ENCODE results near the gene CD300C. TPM values are rescaled to one million over a fixed set of nuclear protein-coding genes. Genes with fewer than 3 reads are reported as not detected.
"Not testable (repeated sequence)": the region's sequence is repeated elsewhere in the genome, so short reads cannot be mapped to it uniquely, and the experiment has no call there.

The CD300C gene
- total and polyA plus RNA-seq, 2 donors (not counting 1 experiment from before 2014, with no cell fraction given), result not detected

DNA sequence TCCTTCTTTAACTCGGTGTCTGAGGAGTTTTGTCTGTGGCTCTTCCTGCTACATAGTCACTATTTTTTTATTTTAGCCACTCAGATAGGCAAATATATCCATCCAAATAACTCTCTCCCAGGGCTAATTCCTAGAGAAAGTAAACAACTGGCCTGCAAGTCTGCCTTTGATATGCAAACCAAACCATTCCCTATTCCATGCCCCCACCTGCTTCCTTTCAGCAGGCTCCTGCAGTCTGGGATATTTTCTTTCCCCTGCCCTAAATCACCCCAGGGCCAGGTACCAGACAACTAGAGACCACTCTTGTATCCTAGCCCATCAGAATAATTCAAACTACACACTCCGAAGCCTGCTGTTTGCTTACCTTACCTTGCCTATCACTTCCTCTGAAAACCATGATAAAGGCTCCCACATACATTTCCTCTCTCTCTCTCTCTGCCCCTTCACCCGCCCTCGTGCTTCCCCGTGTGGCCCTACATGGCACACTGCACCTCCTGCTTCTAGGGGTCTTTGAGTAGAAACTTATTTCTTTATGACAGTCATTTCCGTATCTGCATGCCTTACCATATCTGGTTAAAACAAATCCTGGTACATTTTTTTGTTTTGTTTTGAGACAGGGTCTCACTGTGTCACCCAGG lies 13.1 kb upstream of the CD300C start:
- H3K4me3 ChIP-seq (replicated peaks in 1 of 4; ENCODE audit: control extremely low read depth in 1 of 4, insufficient read depth in 1 of 4, low read depth in 3 of 4, low read length in 4 of 4), result no peak overlapping the region
- H3K9me3 ChIP-seq (ENCODE audit: control insufficient read depth, insufficient read depth, low read depth, low read length), result no peaks in the 10 kb centered on the region
- no peak overlapping the region for H3K9ac ChIP-seq (ENCODE audit: insufficient read depth, low read length)
- H3K27me3 ChIP-seq (ENCODE audit: control insufficient read depth, insufficient read depth, low read length), result no peaks in the 10 kb centered on the region
- DNase-seq (ENCODE audit: low read depth in 2 of 2), result no peak
- no peak for TF ChIP-seq EZH2 (IDR thresholded peaks at IDR 0.05; ENCODE audit: low read length, missing control alignments)
- TF ChIP-seq, protein P1, sequence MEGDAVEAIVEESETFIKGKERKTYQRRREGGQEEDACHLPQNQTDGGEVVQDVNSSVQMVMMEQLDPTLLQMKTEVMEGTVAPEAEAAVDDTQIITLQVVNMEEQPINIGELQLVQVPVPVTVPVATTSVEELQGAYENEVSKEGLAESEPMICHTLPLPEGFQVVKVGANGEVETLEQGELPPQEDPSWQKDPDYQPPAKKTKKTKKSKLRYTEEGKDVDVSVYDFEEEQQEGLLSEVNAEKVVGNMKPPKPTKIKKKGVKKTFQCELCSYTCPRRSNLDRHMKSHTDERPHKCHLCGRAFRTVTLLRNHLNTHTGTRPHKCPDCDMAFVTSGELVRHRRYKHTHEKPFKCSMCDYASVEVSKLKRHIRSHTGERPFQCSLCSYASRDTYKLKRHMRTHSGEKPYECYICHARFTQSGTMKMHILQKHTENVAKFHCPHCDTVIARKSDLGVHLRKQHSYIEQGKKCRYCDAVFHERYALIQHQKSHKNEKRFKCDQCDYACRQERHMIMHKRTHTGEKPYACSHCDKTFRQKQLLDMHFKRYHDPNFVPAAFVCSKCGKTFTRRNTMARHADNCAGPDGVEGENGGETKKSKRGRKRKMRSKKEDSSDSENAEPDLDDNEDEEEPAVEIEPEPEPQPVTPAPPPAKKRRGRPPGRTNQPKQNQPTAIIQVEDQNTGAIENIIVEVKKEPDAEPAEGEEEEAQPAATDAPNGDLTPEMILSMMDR (conservative IDR thresholded peaks at IDR 0.05 in 1 of 2, IDR thresholded peaks at IDR 0.05 in 1 of 2; ENCODE audit: low read depth in 1 of 2, low read length in 2 of 2), result no peak
- no peak overlapping the region for H2AFZ ChIP-seq (ENCODE audit: low read length)
- no peak overlapping the region for H3K4me2 ChIP-seq (ENCODE audit: extremely low read depth, insufficient read depth, low read length)
- H3K79me2 ChIP-seq (ENCODE audit: control insufficient read depth, insufficient read depth, low read length), result no peaks in the 10 kb centered on the region
- H4K20me1 ChIP-seq (ENCODE audit: control insufficient read depth, extremely low read depth, insufficient read depth, low read length), result no peaks in the 10 kb centered on the region
- no peaks in the 10 kb centered on the region for H3K36me3 ChIP-seq (ENCODE audit: control insufficient read depth, insufficient read depth, low read length)
- H3K27ac ChIP-seq (ENCODE audit: insufficient read depth, low read length), result no peak overlapping the region
- H3K4me1 ChIP-seq (ENCODE audit: control insufficient read depth, extremely low read depth, insufficient read depth, low read length), result no peaks in the 10 kb centered on the region

DNA sequence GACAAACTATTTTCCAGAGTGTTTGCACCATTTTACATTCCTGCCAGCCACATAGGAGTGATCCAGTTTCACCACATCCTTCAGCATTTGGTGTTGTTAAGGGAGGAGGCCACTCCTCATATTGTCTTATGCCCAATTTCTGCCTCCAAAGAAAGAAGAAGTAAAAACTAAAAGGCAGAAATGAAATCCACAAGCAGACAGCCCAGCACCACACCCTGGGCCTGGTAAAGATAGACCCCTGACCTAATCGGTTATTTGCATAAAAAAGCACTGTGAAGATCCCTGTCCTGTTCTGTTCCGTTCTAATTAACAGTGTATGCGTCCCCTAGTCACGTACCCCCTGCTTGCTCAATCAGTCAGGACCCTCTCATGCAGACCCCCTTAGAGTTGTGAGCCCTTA lies 12.5 kb upstream of the CD300C start:
- not testable (repeated sequence) for H2AFZ ChIP-seq (ENCODE audit: low read length); H3K27me3 ChIP-seq (ENCODE audit: control insufficient read depth, insufficient read depth, low read length); H3K4me1 ChIP-seq (ENCODE audit: control insufficient read depth, extremely low read depth, insufficient read depth, low read length); H3K79me2 ChIP-seq (ENCODE audit: control insufficient read depth, insufficient read depth, low read length); H3K9me3 ChIP-seq (ENCODE audit: control insufficient read depth, insufficient read depth, low read depth, low read length); H3K4me2 ChIP-seq (ENCODE audit: extremely low read depth, insufficient read depth, low read length); H3K4me3 ChIP-seq (replicated peaks in 1 of 4; ENCODE audit: control extremely low read depth in 1 of 4, insufficient read depth in 1 of 4, low read depth in 3 of 4, low read length in 4 of 4); H3K9ac ChIP-seq (ENCODE audit: insufficient read depth, low read length); DNase-seq (ENCODE audit: low read depth in 2 of 2); H4K20me1 ChIP-seq (ENCODE audit: control insufficient read depth, extremely low read depth, insufficient read depth, low read length); H3K27ac ChIP-seq (ENCODE audit: insufficient read depth, low read length); H3K36me3 ChIP-seq (ENCODE audit: control insufficient read depth, insufficient read depth, low read length)

DNA sequence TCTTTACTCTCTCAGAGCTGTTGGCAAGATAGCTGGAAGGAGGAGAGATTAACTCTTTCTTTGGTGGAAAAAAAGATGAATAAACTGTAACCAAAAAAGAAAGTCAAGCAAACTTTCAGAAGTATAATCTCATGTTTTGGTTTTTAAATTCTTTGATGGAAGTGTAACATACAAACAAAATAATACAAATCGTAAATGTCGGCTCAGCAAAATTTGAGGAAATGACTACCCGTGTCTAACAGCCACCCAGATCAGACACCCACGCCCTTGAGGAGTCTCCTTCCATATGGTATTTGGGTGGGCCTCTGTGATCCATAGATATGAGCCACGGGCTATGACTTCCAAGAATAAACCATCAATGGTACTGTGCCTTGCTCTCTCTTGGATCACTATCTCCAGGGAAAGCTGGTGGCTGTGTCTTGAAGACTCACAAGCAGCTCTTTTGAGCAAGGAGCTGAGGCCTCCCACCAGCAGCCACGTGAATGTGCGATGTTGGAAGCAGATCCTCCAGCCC lies 9.6 kb upstream of the CD300C start:
- no peaks in the 10 kb centered on the region for H3K36me3 ChIP-seq (ENCODE audit: control insufficient read depth, insufficient read depth, low read length)

More for the DNA sequence above, 9.6 kb upstream of the CD300C start:
- no peak overlapping the region for H2AFZ ChIP-seq (ENCODE audit: low read length)
- DNase-seq (ENCODE audit: low read depth in 2 of 2), result no peak
- TF ChIP-seq, protein P1 (conservative IDR thresholded peaks at IDR 0.05 in 1 of 2, IDR thresholded peaks at IDR 0.05 in 1 of 2; ENCODE audit: low read depth in 1 of 2, low read length in 2 of 2), result no peak
- TF ChIP-seq EZH2 (IDR thresholded peaks at IDR 0.05; ENCODE audit: low read length, missing control alignments), result no peak
- no peaks in the 10 kb centered on the region for H3K9me3 ChIP-seq (ENCODE audit: control insufficient read depth, insufficient read depth, low read depth, low read length)
- no peaks in the 10 kb centered on the region for H3K4me1 ChIP-seq (ENCODE audit: control insufficient read depth, extremely low read depth, insufficient read depth, low read length)
- H3K9ac ChIP-seq (ENCODE audit: insufficient read depth, low read length), result no peak overlapping the region
- H3K4me2 ChIP-seq (ENCODE audit: extremely low read depth, insufficient read depth, low read length), result no peak overlapping the region
- H3K27ac ChIP-seq (ENCODE audit: insufficient read depth, low read length), result no peak overlapping the region
- H4K20me1 ChIP-seq (ENCODE audit: control insufficient read depth, extremely low read depth, insufficient read depth, low read length), result no peaks in the 10 kb centered on the region
- H3K27me3 ChIP-seq (ENCODE audit: control insufficient read depth, insufficient read depth, low read length), result no peaks in the 10 kb centered on the region
- no peak overlapping the region for H3K4me3 ChIP-seq (replicated peaks in 1 of 4; ENCODE audit: control extremely low read depth in 1 of 4, insufficient read depth in 1 of 4, low read depth in 3 of 4, low read length in 4 of 4)
- H3K79me2 ChIP-seq (ENCODE audit: control insufficient read depth, insufficient read depth, low read length), result no peaks in the 10 kb centered on the region
